HCT116 (cell line): ENCODE data around the gene G3BP2. TPM values are rescaled to one million over a fixed set of nuclear protein-coding genes. Genes with fewer than 3 reads are reported as not detected.

Experiments
- ATAC-seq: fragments of 200-7000 bp; cut with Tn5 transposase; 2 replicates; pipeline ENCODE4 v1.9.1; 2020; ENCODE audit warnings: mild to moderate bottlenecking, moderate library complexity
- BruUV-seq: library from RNA; stranded (reverse); fragments of 400-500 nt; replicated peaks from 2 replicates; lab custom pipeline; 2021; lab: Mats Ljungman, UMichigan
- CTCF ChIA-PET: fragments of 300-600 bp; sonication (Branson Sonifier 250); formaldehyde crosslinking; loops from one replicate; lab custom pipeline; 2021; ENCODE audit warnings: antibody characterized with exemption; lab: Charles Lee
- POLR2A ChIA-PET: fragments of 300-600, 350-600 bp; sonication (Branson Sonifier 250); formaldehyde crosslinking; loops from one replicate; lab custom pipeline; 2021; ENCODE audit warnings: antibody characterized with exemption; lab: Charles Lee
- RAD21 ChIA-PET, 2 experiments: fragments of 300-600 bp; sonication (Branson Sonifier 250); formaldehyde crosslinking; loops; one replicate each; lab custom pipeline; 2023; ENCODE audit warnings: low total read pairs in 2 of 2; ENCODE audit not compliant: uncharacterized antibody in 2 of 2, unreplicated experiment in 2 of 2, low non-redundant PET in 1 of 2; lab: Charles Lee
- DNase-seq: peaks from one replicate; pipeline ENCODE4 v3.0.0-alpha.2; 2010; ENCODE audit warnings: low read depth, low spot score
- H2AFZ ChIP-seq: fragments of 200-600 bp; shearing (Covaris generic), sonication (generic); 2 replicates; pipeline ENCODE4 v1.6.1; 2017; ENCODE audit warnings: low read depth, mixed run types, mixed read lengths, antibody characterized with exemption, low read length; ENCODE audit not compliant: poor library complexity, severe bottlenecking
- H3K27ac ChIP-seq: 2 replicates; pipeline ENCODE4 v1.5.1; 2012; ENCODE audit warnings: low read depth, low read length
- H3K27me3 ChIP-seq: fragments of 200-600 bp; sonication (generic); 2 replicates; pipeline ENCODE4 v1.6.1; 2016; ENCODE audit warnings: mixed run types, low read length, mixed read lengths; ENCODE audit not compliant: insufficient read depth
- H3K36me3 ChIP-seq, 2 experiments: fragments of 200-500 bp in 1 of 2; fragments of 200-600 bp in 1 of 2; sonication (Bioruptor generic) in 1 of 2; sonication (generic) in 1 of 2; 2 replicates each; pipeline versions ENCODE4 v1.5.1 to v1.6.1; 2014 to 2016; ENCODE audit warnings: low read length in 2 of 2, inconsistent platforms in 1 of 2, mixed read lengths in 1 of 2, mixed run types in 1 of 2; ENCODE audit not compliant: insufficient read depth in 2 of 2, control insufficient read depth in 1 of 2
- H3K4me1 ChIP-seq, 2 experiments: fragments of 200-600 bp in 1 of 2; sonication (generic) in 1 of 2; 2 replicates each; pipeline versions ENCODE4 v1.5.1 to v1.6.1; 2012 to 2017; ENCODE audit warnings: low read length in 2 of 2, inconsistent platforms in 1 of 2, mild to moderate bottlenecking in 1 of 2, mixed read lengths in 1 of 2, mixed run types in 1 of 2, moderate library complexity in 1 of 2; ENCODE audit not compliant: insufficient read depth in 2 of 2, control insufficient read depth in 1 of 2
- H3K4me2 ChIP-seq: fragments of 200-600 bp; sonication (generic); 2 replicates; pipeline ENCODE4 v1.6.1; 2017; ENCODE audit warnings: mixed run types, low read length, mixed read lengths
- H3K4me3 ChIP-seq, 2 experiments: fragments of 200-600 bp in 1 of 2; sonication (generic) in 1 of 2; replicated peaks in 1 of 2; 2 replicates each; pipeline ENCODE4 v1.5.1; 2011 to 2016; ENCODE audit warnings: low read length in 2 of 2, control low read depth in 1 of 2, low read depth in 1 of 2, mild to moderate bottlenecking in 1 of 2, mixed read lengths in 1 of 2, mixed run types in 1 of 2
- H3K79me2 ChIP-seq: fragments of 200-600 bp; sonication (generic); 2 replicates; pipeline ENCODE4 v1.6.1; 2017; ENCODE audit warnings: mild to moderate bottlenecking, mixed run types, low read length, moderate library complexity, mixed read lengths; ENCODE audit not compliant: insufficient read depth
- H3K9ac ChIP-seq: fragments of 200-600 bp; sonication (generic); 2 replicates; pipeline ENCODE4 v1.6.1; 2016; ENCODE audit warnings: low read length, mixed read lengths
- H3K9me2 ChIP-seq: fragments of 200-600 bp; sonication (generic), shearing (Covaris generic); 2 replicates; pipeline ENCODE4 v1.6.1; 2017; ENCODE audit warnings: mixed run types, mild to moderate bottlenecking, moderate library complexity; ENCODE audit not compliant: insufficient read depth
- H3K9me3 ChIP-seq, 2 experiments: fragments of 200-500 bp in 1 of 2; fragments of 200-600 bp in 1 of 2; sonication (Bioruptor generic) in 1 of 2; sonication (generic) in 1 of 2; 2 replicates each; pipeline ENCODE4 v1.6.1; 2014 to 2017; ENCODE audit warnings: low read length in 2 of 2, mixed read lengths in 2 of 2, inconsistent platforms in 1 of 2, low read depth in 1 of 2, mild to moderate bottlenecking in 1 of 2, mixed run types in 1 of 2, moderate library complexity in 1 of 2; ENCODE audit not compliant: control insufficient read depth in 1 of 2, insufficient read depth in 1 of 2
- H4K20me1 ChIP-seq: fragments of 200-600 bp; sonication (generic), shearing (Covaris generic); 2 replicates; pipeline ENCODE4 v1.6.1; 2017; ENCODE audit warnings: mixed run types, mild to moderate bottlenecking, moderate library complexity; ENCODE audit not compliant: insufficient read depth
- ATF3 ChIP-seq: IDR thresholded peaks from 2 replicates; pipeline ENCODE4 v1.6.1; 2012
- CBX3 ChIP-seq: IDR thresholded peaks from 2 replicates; pipeline ENCODE4 v1.6.1; 2012; ENCODE audit warnings: low read depth
- CEBPB ChIP-seq: IDR thresholded peaks from 2 replicates; pipeline ENCODE4 v1.6.1; 2012; ENCODE audit warnings: low read depth
- ELF1 ChIP-seq: IDR thresholded peaks from 2 replicates; pipeline ENCODE4 v1.6.1; 2012; ENCODE audit warnings: low read depth, borderline replicate concordance
- EZH2 ChIP-seq: fragments of 200-600 bp; sonication (generic); IDR thresholded peaks from 2 replicates; pipeline ENCODE4 v1.6.1; 2017; ENCODE audit warnings: antibody characterized with exemption, mixed run types
- EZH2phosphoT487 ChIP-seq: fragments of 200-600 bp; IDR thresholded peaks from 2 replicates; pipeline ENCODE4 v1.6.1; 2018; ENCODE audit warnings: antibody characterized with exemption, borderline replicate concordance
- FOSL1 ChIP-seq: IDR thresholded peaks from 2 replicates; pipeline ENCODE4 v1.6.1; 2012; ENCODE audit warnings: low read depth
- JUND ChIP-seq: IDR thresholded peaks from 2 replicates; pipeline ENCODE4 v1.6.1; 2012
- MAX ChIP-seq: IDR thresholded peaks from 2 replicates; pipeline ENCODE4 v1.6.1; 2012
- POLR2AphosphoS5 ChIP-seq: IDR thresholded peaks from 2 replicates; pipeline ENCODE4 v1.6.1; 2011; ENCODE audit warnings: mild to moderate bottlenecking, low read depth, low read length, moderate library complexity
- RAD21 ChIP-seq: IDR thresholded peaks from 2 replicates; pipeline ENCODE4 v1.6.1; 2012; ENCODE audit warnings: low read depth, mild to moderate bottlenecking
- SIN3A ChIP-seq: IDR thresholded peaks from 2 replicates; pipeline ENCODE4 v1.6.1; 2012; ENCODE audit warnings: low read depth
- SP1 ChIP-seq: IDR thresholded peaks from 2 replicates; pipeline ENCODE4 v1.6.1; 2012; ENCODE audit warnings: low read depth
- SRF ChIP-seq: IDR thresholded peaks from 2 replicates; pipeline ENCODE4 v1.6.1; 2012; ENCODE audit warnings: low read depth
- TCF7L2 ChIP-seq: IDR thresholded peaks from 2 replicates; pipeline ENCODE4 v1.7.0; 2011; ENCODE audit warnings: borderline replicate concordance, inconsistent platforms; ENCODE audit not compliant: insufficient read depth, insufficient read length; ENCODE audit errors: extremely low read depth
- YY1 ChIP-seq: IDR thresholded peaks from 2 replicates; pipeline ENCODE4 v1.6.1; 2011; ENCODE audit warnings: low read length, low read depth, moderate library complexity, mild to moderate bottlenecking; ENCODE audit not compliant: insufficient replicate concordance; ENCODE audit errors: extremely low read depth
- ZBTB33 ChIP-seq: IDR thresholded peaks from 2 replicates; pipeline ENCODE4 v1.6.1; 2011; ENCODE audit warnings: mild to moderate bottlenecking, low read length, moderate library complexity; ENCODE audit not compliant: insufficient replicate concordance; ENCODE audit errors: extremely low read depth
- ZNF274 ChIP-seq: fragments of 200-500 bp; sonication (Bioruptor generic); IDR thresholded peaks from 2 replicates; pipeline ENCODE4 v1.6.1; 2014; ENCODE audit warnings: mild to moderate bottlenecking, low read depth, low read length, inconsistent platforms
- intact Hi-C: fragments of 100-400 bp; cut with micrococcal nuclease; formaldehyde crosslinking; loops from 2 replicates; pipeline ENCODE4 v1.10.0; 2022
- total RNA-seq: library from RNA; stranded (reverse); gene quantifications from one replicate; pipeline ENCODE4 v1.2.1, GENCODE V29; 2021; ENCODE audit not compliant: unreplicated experiment

The G3BP2 gene
- total RNA-seq, 1 experiment from 2014 or later: 153 TPM

- peak; percentile 39 for TF ChIP-seq TCF7L2
- TF ChIP-seq ZBTB33: no peak
- no peak for TF ChIP-seq CEBPB
Measured at GRCh38 chr4:75673027-75673958, at the start of gene G3BP2 (continued).

GRCh38 chr4:75722417-75722816 is 49.2 kb upstream of the G3BP2 start:
- Histone ChIP-seq H3K4me1 (peaks cover 13 to 33% of the 10 kb centered on the region in 2 experiments), H3K9me2 (no peaks in the 10 kb centered on the region), H3K9ac (no peak overlapping the region), H3K27ac (no peak overlapping the region), H3K36me3 (0 out of 4 replicates have a peak, but pooled peaks cover 0 to 3% of the 10 kb centered on the region in 2 experiments), H3K27me3 (no peaks in the 10 kb centered on the region), H3K79me2 (peaks cover 48% of the 10 kb centered on the region), H3K9me3 (no peaks in the 10 kb centered on the region), H4K20me1 (no peaks in the 10 kb centered on the region), H3K4me3 (no peak overlapping the region), H2AFZ (no peak overlapping the region), H3K4me2 (no peak overlapping the region)
- ChIA-PET POLR2A (interaction anchor here (2.9 kb wide), 1 partner anchor 49 kb away, joined by 12 read pairs; no protein-coding TSS in a partner anchor), RAD21 (no interaction called here), CTCF (interaction anchor here (1.5 kb wide), 1 partner anchor 10 kb away, joined by 3 read pairs; no protein-coding TSS in a partner anchor)
- no TSS peak for BruUV-seq
- no peak for ATAC-seq
- DNase-seq: no peak
- no peak for TF ChIP-seq YY1
- no peak for TF ChIP-seq CEBPB
- no peak for TF ChIP-seq MAX
- TF ChIP-seq ATF3: no peak
- TF ChIP-seq POLR2AphosphoS5: no peak
- TF ChIP-seq ELF1: no peak
- TF ChIP-seq EZH2phosphoT487: no peak
- TF ChIP-seq RAD21: no peak
- TF ChIP-seq TCF7L2: no peak
- no peak for TF ChIP-seq SRF
- TF ChIP-seq SP1: no peak
- no peak for TF ChIP-seq JUND
- TF ChIP-seq ZBTB33: no peak
- no peak for TF ChIP-seq CBX3
- no peak for TF ChIP-seq SIN3A
- TF ChIP-seq EZH2: no peak
- TF ChIP-seq FOSL1: no peak
- no peak for TF ChIP-seq ZNF274
- intact Hi-C loops: no loop called here
